T follicular helper cell (primary cell): ENCODE results near the gene ATG2A.
"Not testable (repeated sequence)": the region's sequence is repeated elsewhere in the genome, so short reads cannot be mapped to it uniquely, and the experiment has no call there.

ENCODE experiments used
- DNase-seq: peaks from one replicate; pipeline ENCODE4 v3.0.0-alpha.2; 2020; ENCODE audit warnings: low read depth

The ATG2A gene

GRCh38 chr11:64854534-64855502 lies 62.2 kb downstream of the ATG2A start:
- no peak for DNase-seq

GRCh38 chr11:64854157-64854533 lies 62.9 kb downstream of the ATG2A start:
- no peak for DNase-seq

- no peak for DNase-seq
Measured at GRCh38 chr11:64853709-64854108, 63.3 kb downstream of the ATG2A start.

GRCh38 chr11:64852804-64853509 lies 64.1 kb downstream of the ATG2A start:
- DNase-seq = no peak

GRCh38 chr11:64851831-64852351 lies 65.1 kb downstream of the ATG2A start:
- no peak for DNase-seq

GRCh38 chr11:64850979-64851567 lies 65.9 kb downstream of the ATG2A start:
- DNase-seq = no peak

GRCh38 chr11:64849598-64850356 lies 67.2 kb downstream of the ATG2A start:
- no peak for DNase-seq

- no peak for DNase-seq
Measured at GRCh38 chr11:64848826-64849597, 68.0 kb downstream of the ATG2A start.

GRCh38 chr11:64848214-64848825 lies 68.7 kb downstream of the ATG2A start:
- no peak for DNase-seq

- DNase-seq = peak; percentile 89
Measured at GRCh38 chr11:64846998-64847666, 69.9 kb downstream of the ATG2A start.

GRCh38 chr11:64845776-64846129 lies 71.3 kb downstream of the ATG2A start:
- DNase-seq = not testable (repeated sequence)

- no peak for DNase-seq
Measured at GRCh38 chr11:64845129-64845775, 71.8 kb downstream of the ATG2A start.
